Gastroesophageal sphincter (tissue), 4 donors: ENCODE measurements around the gene KCNS1. TPM values are rescaled to one million over a fixed set of nuclear protein-coding genes. Genes with fewer than 3 reads are reported as not detected.

Source experiments
- ATAC-seq: fragments of 150-250 bp; one replicate; pipeline ENCODE4 v1.9.1; 2016; ENCODE audit warnings: mild to moderate bottlenecking, moderate library complexity
- H3K27ac ChIP-seq, 4 donors: fragments of 200-600 bp; sonication (generic) in 3 of 4; 1 replicate in 3 of 4; 2 replicates in 1 of 4; pipeline ENCODE4 v1.5.1; 2016 to 2019
- H3K27me3 ChIP-seq: fragments of 200-600 bp; sonication (generic); one replicate; pipeline ENCODE4 v1.5.1; 2019
- H3K36me3 ChIP-seq, 2 donors: fragments of 200-600 bp; sonication (generic); one replicate each; pipeline ENCODE4 v1.5.1; 2019; ENCODE audit warnings: control low read depth in 1 of 2
- H3K4me1 ChIP-seq, 3 donors: fragments of 200-600 bp; sonication (generic); 1 replicate in 2 of 3; 2 replicates in 1 of 3; pipeline ENCODE4 v1.5.1; 2016 to 2019; ENCODE audit warnings: control low read depth in 2 of 3
- H3K4me3 ChIP-seq, 2 donors: fragments of 200-600 bp; sonication (generic); one replicate each; pipeline ENCODE4 v1.5.1; 2019; ENCODE audit warnings: mild to moderate bottlenecking in 1 of 2, moderate library complexity in 1 of 2
- H3K9me3 ChIP-seq, 3 donors: fragments of 200-600 bp; sonication (generic); one replicate each; pipeline ENCODE4 v1.5.1; 2017 to 2019; ENCODE audit warnings: control low read depth in 2 of 3
- CTCF ChIP-seq, 4 experiments: fragments of 200-600 bp in 2 of 4; fragments of 450-650 bp in 2 of 4; sonication (generic) in 1 of 4; IDR thresholded peaks; one replicate each; pipeline ENCODE4 v1.5.1; 2017 to 2019; ENCODE audit warnings: antibody characterized with exemption in 4 of 4, mild to moderate bottlenecking in 2 of 4, moderate library complexity in 2 of 4
- EP300 ChIP-seq: sonication (generic); formaldehyde crosslinking; IDR thresholded peaks from one replicate; pipeline ENCODE4 v1.6.1; 2017; ENCODE audit warnings: antibody characterized with exemption, mild to moderate bottlenecking
- POLR2A ChIP-seq, 2 donors: fragments of 450-650 bp; IDR thresholded peaks; one replicate each; pipeline ENCODE4 v1.6.1; 2017; ENCODE audit warnings: antibody characterized with exemption in 2 of 2, mild to moderate bottlenecking in 2 of 2, moderate library complexity in 1 of 2
- POLR2AphosphoS5 ChIP-seq: sonication (generic); formaldehyde crosslinking; IDR thresholded peaks from one replicate; pipeline ENCODE4 v1.6.1; 2017; ENCODE audit warnings: antibody characterized with exemption
- WGBS, 2 donors: methylation state at CpG; one replicate each; pipeline ENCODE4 v1.1.5; 2018; ENCODE audit warnings: low coverage in 1 of 2; 5-methylcytosine and 5-hydroxymethylcytosine counted together
- total RNA-seq, 4 donors: library from RNA; depleted of rRNA; stranded (reverse); fragments of >200 nt; gene quantifications; one replicate each; pipeline ENCODE4 v1.1.0, GENCODE V29; 2016

Gene KCNS1
- total RNA-seq, 4 donors from 2014 or later: not detected

GRCh38 chr20:45109634-45110033 is 8.7 kb upstream of the KCNS1 start:
- no peaks in the 10 kb centered on the region for H3K4me1 ChIP-seq
- H3K9me3 ChIP-seq: no peaks in the 10 kb centered on the region
- no peak for TF ChIP-seq POLR2AphosphoS5
- no peak overlapping the region for H3K4me3 ChIP-seq
- WGBS, 2 donors: 66 to 78% methylated on average over 7 to 8 of the region's 8 CpGs
- peaks cover 70% of the 10 kb centered on the region for H3K27me3 ChIP-seq
- no peak for ATAC-seq
- H3K36me3 ChIP-seq: no peaks in the 10 kb centered on the region
- no peak overlapping the region for H3K27ac ChIP-seq

GRCh38 chr20:45105317-45105716 is 4.4 kb upstream of the KCNS1 start:
- TF ChIP-seq CTCF (IDR thresholded peaks at IDR 0.05): no peak
- TF ChIP-seq POLR2A (IDR thresholded peaks at IDR 0.05): no peak
- no peak for TF ChIP-seq EP300
- no peak for TF ChIP-seq POLR2AphosphoS5
- H3K9me3 ChIP-seq: no peaks in the 10 kb centered on the region
- WGBS, 2 donors: 83 to 100% methylated on average over 2 of the region's 2 CpGs
- H3K4me3 ChIP-seq: no peak overlapping the region
- no peaks in the 10 kb centered on the region for H3K36me3 ChIP-seq
- ATAC-seq: no peak
- peaks cover 73% of the 10 kb centered on the region for H3K27me3 ChIP-seq
- H3K27ac ChIP-seq: no peak overlapping the region
- peaks cover 0 to 5% (median 0%) of the 10 kb centered on the region in 3 donors for H3K4me1 ChIP-seq

GRCh38 chr20:45104786-45105185 is 3.9 kb upstream of the KCNS1 start:
- Histone ChIP-seq H3K4me3 (no peak overlapping the region), H3K27me3 (peaks cover 73% of the 10 kb centered on the region), H3K36me3 (no peaks in the 10 kb centered on the region), H3K4me1 (peaks cover 0 to 5% (median 0%) of the 10 kb centered on the region in 3 donors), H3K9me3 (no peaks in the 10 kb centered on the region), H3K27ac (no peak overlapping the region)
- TF ChIP-seq CTCF (IDR thresholded peaks at IDR 0.05) (no peak), EP300 (no peak), POLR2A (IDR thresholded peaks at IDR 0.05) (no peak)
- ATAC-seq: no peak
- WGBS, 2 donors: 62 to 75% methylated on average over 3 to 5 of the region's 5 CpGs

GRCh38 chr20:45103072-45103471 is 2.1 kb upstream of the KCNS1 start:
- no peaks in the 10 kb centered on the region for H3K36me3 ChIP-seq
- no peak overlapping the region for H3K4me3 ChIP-seq
- H3K9me3 ChIP-seq: no peaks in the 10 kb centered on the region
- H3K27me3 ChIP-seq: peaks cover 77% of the 10 kb centered on the region
- WGBS, 2 donors: 57 to 58% methylated on average over 1 to 2 of the region's 2 CpGs
- H3K4me1 ChIP-seq: peaks cover 0 to 11% (median 1%) of the 10 kb centered on the region in 3 donors
- TF ChIP-seq POLR2A (IDR thresholded peaks at IDR 0.05) (no peak), POLR2AphosphoS5 (no peak), EP300 (no peak), CTCF (IDR thresholded peaks at IDR 0.05) (no peak)
- ATAC-seq: no peak
- no peak overlapping the region for H3K27ac ChIP-seq

GRCh38 chr20:45101333-45101850 is 465 bp upstream of the KCNS1 start:
- peaks cover 0 to 17% (median 5%) of the 10 kb centered on the region in 3 donors for H3K4me1 ChIP-seq
- no peak overlapping the region for H3K27ac ChIP-seq
- WGBS, 2 donors: 59 to 60% methylated on average over 1 to 4 of the region's 6 CpGs
- peaks cover 79% of the 10 kb centered on the region for H3K27me3 ChIP-seq
- TF ChIP-seq POLR2AphosphoS5 (no peak), POLR2A (IDR thresholded peaks at IDR 0.05) (no peak), EP300 (no peak), CTCF (IDR thresholded peaks at IDR 0.05) (no peak)
- H3K36me3 ChIP-seq: no peaks in the 10 kb centered on the region
- ATAC-seq: no peak
- no peak overlapping the region for H3K4me3 ChIP-seq
- no peaks in the 10 kb centered on the region for H3K9me3 ChIP-seq
